WTC11 (cell line): ENCODE data around the gene TOX4. TPM values are rescaled to one million over a fixed set of nuclear protein-coding genes. Genes with fewer than 3 reads are reported as not detected.
A peak's percentile ranks its signal among the peaks of the same experiment; 100 is the strongest.

Experiments
- ARID4B ChIP-seq: sonication (generic); formaldehyde crosslinking; IDR thresholded peaks from 2 replicates; pipeline ENCODE4 v1.8.0; 2023; ENCODE audit warnings: missing genetic modification reagents, mild to moderate bottlenecking, borderline replicate concordance
- ATF1 ChIP-seq: sonication (generic); formaldehyde crosslinking; IDR thresholded peaks from 2 replicates; pipeline ENCODE4 v1.8.1; 2023; ENCODE audit warnings: mild to moderate bottlenecking, moderate library complexity, missing genetic modification reagents
- CBFB ChIP-seq: sonication (generic); formaldehyde crosslinking; IDR thresholded peaks from 2 replicates; pipeline ENCODE4 v1.8.1; 2022; ENCODE audit warnings: mild to moderate bottlenecking, low read depth, missing genetic modification reagents
- EMX1 ChIP-seq: fragments of 250-450 bp; sonication (Bioruptor Pico); IDR thresholded peaks from 2 replicates; pipeline ENCODE4 v1.8.0; 2021; ENCODE audit warnings: mild to moderate bottlenecking
- FOXK1 ChIP-seq: sonication (generic); formaldehyde crosslinking; IDR thresholded peaks from 2 replicates; pipeline ENCODE4 v1.8.0; 2022; ENCODE audit warnings: mild to moderate bottlenecking, moderate library complexity, missing genetic modification reagents
- GABPB1 ChIP-seq: sonication (generic); formaldehyde crosslinking; IDR thresholded peaks from 2 replicates; pipeline ENCODE4 v1.8.1; 2023; ENCODE audit warnings: mild to moderate bottlenecking, missing genetic modification reagents
- JUN ChIP-seq: sonication (generic); formaldehyde crosslinking; IDR thresholded peaks from 2 replicates; pipeline ENCODE4 v1.8.0; 2023; ENCODE audit warnings: mild to moderate bottlenecking, missing genetic modification reagents
- MLX ChIP-seq: sonication (generic); formaldehyde crosslinking; IDR thresholded peaks from 2 replicates; pipeline ENCODE4 v1.8.1; 2023; ENCODE audit warnings: mild to moderate bottlenecking, missing genetic modification reagents, moderate library complexity
- NFATC4 ChIP-seq: fragments of 250-450 bp; sonication (Bioruptor Pico); IDR thresholded peaks from 2 replicates; pipeline ENCODE4 v1.9.0; 2021; ENCODE audit warnings: mild to moderate bottlenecking
- NR2C2 ChIP-seq: sonication (generic); formaldehyde crosslinking; IDR thresholded peaks from 2 replicates; pipeline ENCODE4 v1.8.0; 2022; ENCODE audit warnings: mild to moderate bottlenecking, missing genetic modification reagents
- NR3C1 ChIP-seq: sonication (generic); formaldehyde crosslinking; conservative IDR thresholded peaks from 2 replicates; pipeline ENCODE4 v1.8.1; 2023; ENCODE audit warnings: low read depth, mild to moderate bottlenecking, missing genetic modification reagents
- OVOL2 ChIP-seq: fragments of 250-450 bp; sonication (Bioruptor Pico); IDR thresholded peaks from 2 replicates; pipeline ENCODE4 v1.9.0; 2021; ENCODE audit warnings: mild to moderate bottlenecking, borderline replicate concordance
- PREB ChIP-seq: sonication (generic); formaldehyde crosslinking; IDR thresholded peaks from 2 replicates; pipeline ENCODE4 v1.8.1; 2022; ENCODE audit warnings: mild to moderate bottlenecking, missing genetic modification reagents, moderate library complexity, borderline replicate concordance
- SMAD4 ChIP-seq: sonication (generic); formaldehyde crosslinking; IDR thresholded peaks from 2 replicates; pipeline ENCODE4 v1.8.0; 2022; ENCODE audit warnings: mild to moderate bottlenecking, missing genetic modification reagents
- SOX15 ChIP-seq: fragments of 250-450 bp; sonication (Bioruptor Pico); IDR thresholded peaks from 2 replicates; pipeline ENCODE4 v1.9.0; 2021; ENCODE audit warnings: mild to moderate bottlenecking
- TEAD1 ChIP-seq: sonication (generic); formaldehyde crosslinking; IDR thresholded peaks from 2 replicates; pipeline ENCODE4 v1.8.0; 2022; ENCODE audit warnings: mild to moderate bottlenecking, missing genetic modification reagents
- ZNF138 ChIP-seq: sonication (generic); formaldehyde crosslinking; conservative IDR thresholded peaks from 2 replicates; pipeline ENCODE4 v1.8.1; 2022; ENCODE audit warnings: mild to moderate bottlenecking, moderate library complexity, missing genetic modification reagents
- ZNF219 ChIP-seq: sonication (generic); formaldehyde crosslinking; IDR thresholded peaks from 2 replicates; pipeline ENCODE4 v1.8.0; 2023; ENCODE audit warnings: missing genetic modification reagents, mild to moderate bottlenecking, borderline replicate concordance
- ZNF263 ChIP-seq: sonication (generic); formaldehyde crosslinking; IDR thresholded peaks from 2 replicates; pipeline ENCODE4 v1.8.1; 2022; ENCODE audit warnings: low read depth, mild to moderate bottlenecking, moderate library complexity, missing genetic modification reagents
- ZNF281 ChIP-seq: sonication (generic); formaldehyde crosslinking; IDR thresholded peaks from 2 replicates; pipeline ENCODE4 v1.8.0; 2023; ENCODE audit warnings: mild to moderate bottlenecking, missing genetic modification reagents
- ZNF396 ChIP-seq: fragments of 250-450 bp; sonication (Bioruptor Pico); IDR thresholded peaks from 2 replicates; pipeline ENCODE4 v1.8.0; 2021; ENCODE audit warnings: mild to moderate bottlenecking, moderate library complexity, borderline replicate concordance
- ZNF425 ChIP-seq: fragments of 250-450 bp; sonication (Bioruptor Pico); conservative IDR thresholded peaks from 2 replicates; pipeline ENCODE4 v1.9.0; 2021; ENCODE audit warnings: mild to moderate bottlenecking
- ZNF532 ChIP-seq: fragments of 250-450 bp; sonication (Bioruptor Pico); IDR thresholded peaks from 2 replicates; pipeline ENCODE4 v1.9.0; 2021; ENCODE audit warnings: mild to moderate bottlenecking, borderline replicate concordance
- ZNF671 ChIP-seq: fragments of 250-450 bp; sonication (Bioruptor Pico); IDR thresholded peaks from 2 replicates; pipeline ENCODE4 v1.8.0; 2021; ENCODE audit warnings: mild to moderate bottlenecking
- total RNA-seq: library from RNA; stranded (reverse); gene quantifications from 3 replicates; pipeline ENCODE4 v1.2.3, GENCODE V29; 2021

The TOX4 gene
- total RNA-seq, 1 experiment from 2014 or later: 49.1 TPM

- TF ChIP-seq ZNF425 (CRISPR knock-in tag): no peak
- TF ChIP-seq FOXK1 (CRISPR knock-in tag): peak; percentile 50; the same call in 1 of the 2 replicates
- TF ChIP-seq ZNF138 (CRISPR knock-in tag): no peak
- no peak for TF ChIP-seq NFATC4 (CRISPR knock-in tag)
- no peak for TF ChIP-seq ZNF219 (CRISPR knock-in tag)
- TF ChIP-seq GABPB1 (CRISPR knock-in tag): no peak
- TF ChIP-seq CBFB (CRISPR knock-in tag): no peak
- TF ChIP-seq ZNF532 (CRISPR knock-in tag): no peak
- TF ChIP-seq JUN (CRISPR knock-in tag): no peak
- TF ChIP-seq SOX15 (CRISPR knock-in tag): no peak
- TF ChIP-seq PREB (CRISPR knock-in tag): no peak
- TF ChIP-seq SMAD4 (CRISPR knock-in tag): no peak
- no peak for TF ChIP-seq ZNF671
- no peak for TF ChIP-seq NR2C2 (CRISPR knock-in tag)
- TF ChIP-seq ZNF396 (CRISPR knock-in tag): no peak
- TF ChIP-seq ZNF263 (CRISPR knock-in tag): no peak
- no peak for TF ChIP-seq ATF1
- no peak for TF ChIP-seq TEAD1 (CRISPR knock-in tag)
- TF ChIP-seq MLX (CRISPR knock-in tag): no peak
- TF ChIP-seq ARID4B (CRISPR knock-in tag): peak; percentile 17; the same call in 1 of the 2 replicates
- TF ChIP-seq NR3C1 (CRISPR knock-in tag): no peak
- TF ChIP-seq EMX1 (CRISPR knock-in tag): 0 out of 2 replicates have a peak, but pooled peaks have one; percentile 16
- peak; percentile 65; the same call in 1 of the 2 replicates for TF ChIP-seq ZNF281 (CRISPR knock-in tag)
- no peak for TF ChIP-seq OVOL2 (CRISPR knock-in tag)
Observed at GRCh38 chr14:21526672-21527317, 49.8 kb downstream of the TOX4 start (continued).
